GM23338 (cell line): ENCODE measurements around the gene GH1.

Experiments used
- CTCF ChIP-seq, 2 experiments: fragments of 200-600 bp in 1 of 2; sonication (generic) in 1 of 2; conservative IDR thresholded peaks; 2 replicates each; pipeline versions ENCODE4 v1.5.1 to v1.6.1; 2016 to 2017; ENCODE audit warnings: antibody characterized with exemption in 2 of 2, low read depth in 2 of 2, mild to moderate bottlenecking in 2 of 2, moderate library complexity in 1 of 2
- EZH2 ChIP-seq: fragments of 200-600 bp; sonication (generic); IDR thresholded peaks from one replicate; pipeline ENCODE4 v1.8.0; 2017; ENCODE audit warnings: antibody characterized with exemption, mild to moderate bottlenecking, low read depth; ENCODE audit not compliant: unreplicated experiment
- REST ChIP-seq: IDR thresholded peaks from one replicate; pipeline ENCODE4 v1.6.1; 2018; ENCODE audit warnings: antibody characterized with exemption; ENCODE audit not compliant: unreplicated experiment

- TF ChIP-seq CTCF (conservative IDR thresholded peaks at IDR 0.05; ENCODE audit: low read depth in 2 of 2) (no peak), EZH2 (no peak), REST (no peak)
Measured at GRCh38 chr17:63960430-63960829, 41.8 kb upstream of the GH1 start.
